Bronchus fibroblast of lung (primary cell): ENCODE data around the gene MT4. TPM values are rescaled to one million over a fixed set of nuclear protein-coding genes. Genes with fewer than 3 reads are reported as not detected.

Experiments
- total RNA-seq: library from RNA; depleted of rRNA; stranded (reverse); fragments of >200 nt; gene quantifications from 2 replicates; pipeline ENCODE4 v1.2.3, GENCODE V29; 2015

Gene MT4
- not detected in 2 replicates for total RNA-seq

DNA sequence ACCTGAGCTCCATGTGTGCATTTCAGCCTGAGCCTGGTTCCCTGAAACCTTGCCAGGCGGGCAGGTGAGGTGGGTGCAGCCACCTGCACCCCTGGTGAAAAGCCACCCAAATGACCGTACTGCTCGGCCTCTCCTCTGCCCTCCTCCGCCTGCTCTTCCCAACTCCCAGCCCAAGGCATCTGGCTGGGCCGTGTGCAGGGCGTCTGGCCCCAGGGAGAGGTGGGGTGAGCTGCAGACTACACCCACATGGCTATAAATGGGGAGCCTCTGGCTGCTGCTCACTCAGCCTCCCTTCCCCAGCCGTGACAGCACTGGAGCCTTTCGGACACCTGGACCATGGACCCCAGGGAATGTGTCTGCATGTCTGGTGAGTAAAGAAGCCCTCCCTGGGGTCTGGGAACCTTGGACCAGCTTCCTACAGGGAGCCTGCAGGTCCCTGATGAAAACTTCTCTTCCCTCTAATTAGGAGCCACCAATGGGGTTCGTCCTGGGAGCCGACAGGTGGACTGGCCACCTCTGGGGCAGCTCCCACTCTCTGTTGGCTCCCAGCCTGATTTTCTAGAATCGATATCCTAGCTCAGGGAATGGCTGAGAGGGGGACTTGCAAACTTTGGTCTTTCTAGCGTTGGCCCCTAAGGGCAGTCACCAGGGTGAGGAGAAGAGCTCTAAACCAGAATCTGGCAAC is at the start of gene MT4:
Gene MT4, plus strand, starts transcription at position 281 of the 685 bp plus-strand sequence. Its CDS starts 56 bp downstream, at position 337.

DNA sequence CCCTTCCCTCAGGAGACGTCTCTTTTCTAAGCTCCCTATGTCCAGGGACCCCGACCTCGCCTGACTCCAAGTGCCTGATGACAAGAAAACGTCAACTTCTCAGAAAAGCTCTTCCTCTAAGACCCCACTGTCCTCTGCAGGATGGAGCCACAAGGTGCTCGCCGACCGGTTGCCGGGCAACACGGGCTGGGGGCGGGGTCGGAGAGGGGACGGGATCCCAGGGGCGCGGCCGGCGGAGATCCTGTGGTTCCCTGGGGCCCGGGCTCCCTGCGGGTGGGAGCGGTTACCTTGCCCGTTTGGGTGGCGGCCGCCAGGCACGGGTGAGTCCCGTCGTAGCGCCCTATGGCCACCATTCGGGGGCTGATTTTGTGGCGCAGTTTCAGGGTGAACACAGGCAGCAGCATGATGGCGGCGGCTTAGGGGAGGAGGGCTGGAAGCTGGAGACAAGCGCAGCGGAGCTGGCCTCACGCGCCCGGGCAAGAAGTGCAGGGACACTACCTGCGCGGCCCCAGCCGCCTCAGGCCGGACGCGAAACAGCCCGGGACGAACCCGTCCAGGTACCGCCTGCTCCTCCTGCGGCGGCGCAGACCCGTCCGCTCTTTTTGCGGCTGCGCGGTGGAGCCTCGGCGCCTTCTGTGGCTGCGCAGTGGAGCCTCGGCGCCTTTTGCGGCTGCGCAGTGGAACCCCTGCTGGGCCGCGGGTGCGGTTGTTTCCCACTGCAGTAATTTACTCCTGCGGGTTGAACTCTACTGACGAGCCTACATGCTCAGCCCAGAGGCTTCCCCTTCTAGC is 45.2 kb upstream of the MT4 start, which contains the start of gene BBS2:
Gene BBS2, minus strand, starts transcription at position 566 of the 792 bp plus-strand sequence. Its CDS starts 162 bp downstream, at position 404.

DNA sequence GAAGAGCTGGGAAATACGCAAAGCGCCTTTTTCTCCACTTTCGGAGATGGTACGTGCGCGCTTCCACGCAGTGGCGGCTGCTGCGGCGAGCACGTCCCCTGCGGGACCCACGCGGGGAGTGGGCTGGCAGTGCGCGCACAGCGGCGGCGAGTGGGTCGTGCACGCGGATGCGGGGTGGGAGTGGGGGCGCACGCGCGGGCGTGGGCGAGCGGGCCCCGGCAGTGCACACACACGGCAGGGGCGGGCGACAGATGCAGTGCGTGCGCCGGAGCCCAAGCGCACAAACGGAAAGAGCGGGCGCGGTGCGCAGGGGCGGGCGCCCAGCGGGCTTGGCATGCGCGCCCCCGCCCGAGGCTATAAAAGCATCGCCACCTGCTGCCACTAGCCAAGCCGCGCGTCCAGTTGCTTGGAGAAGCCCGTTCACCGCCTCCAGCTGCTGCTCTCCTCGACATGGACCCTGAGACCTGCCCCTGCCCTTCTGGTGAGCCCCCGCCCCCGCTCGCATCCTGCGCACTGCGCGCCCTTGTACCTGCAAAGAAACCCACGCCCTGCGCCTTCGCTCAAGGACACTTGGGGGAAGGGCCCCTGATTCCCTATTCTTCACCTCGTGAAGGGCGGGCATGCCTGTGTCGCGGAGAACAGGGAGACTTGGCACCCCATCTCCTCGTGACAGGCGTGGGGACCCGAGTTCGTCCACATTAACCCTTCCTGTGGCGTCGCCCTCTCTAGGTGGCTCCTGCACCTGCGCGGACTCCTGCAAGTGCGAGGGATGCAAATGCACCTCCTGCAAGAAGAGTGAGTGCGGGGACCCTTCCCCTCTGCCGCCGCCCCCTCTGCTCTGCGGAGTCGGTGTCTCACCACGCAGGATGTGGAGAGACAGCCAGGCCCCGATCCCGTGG is 24.5 kb downstream of the MT4 start, which contains the start of gene MT3:
Gene MT3, plus strand, starts transcription at position 388 of the 899 bp plus-strand sequence. Its CDS starts 63 bp downstream, at position 451.

DNA sequence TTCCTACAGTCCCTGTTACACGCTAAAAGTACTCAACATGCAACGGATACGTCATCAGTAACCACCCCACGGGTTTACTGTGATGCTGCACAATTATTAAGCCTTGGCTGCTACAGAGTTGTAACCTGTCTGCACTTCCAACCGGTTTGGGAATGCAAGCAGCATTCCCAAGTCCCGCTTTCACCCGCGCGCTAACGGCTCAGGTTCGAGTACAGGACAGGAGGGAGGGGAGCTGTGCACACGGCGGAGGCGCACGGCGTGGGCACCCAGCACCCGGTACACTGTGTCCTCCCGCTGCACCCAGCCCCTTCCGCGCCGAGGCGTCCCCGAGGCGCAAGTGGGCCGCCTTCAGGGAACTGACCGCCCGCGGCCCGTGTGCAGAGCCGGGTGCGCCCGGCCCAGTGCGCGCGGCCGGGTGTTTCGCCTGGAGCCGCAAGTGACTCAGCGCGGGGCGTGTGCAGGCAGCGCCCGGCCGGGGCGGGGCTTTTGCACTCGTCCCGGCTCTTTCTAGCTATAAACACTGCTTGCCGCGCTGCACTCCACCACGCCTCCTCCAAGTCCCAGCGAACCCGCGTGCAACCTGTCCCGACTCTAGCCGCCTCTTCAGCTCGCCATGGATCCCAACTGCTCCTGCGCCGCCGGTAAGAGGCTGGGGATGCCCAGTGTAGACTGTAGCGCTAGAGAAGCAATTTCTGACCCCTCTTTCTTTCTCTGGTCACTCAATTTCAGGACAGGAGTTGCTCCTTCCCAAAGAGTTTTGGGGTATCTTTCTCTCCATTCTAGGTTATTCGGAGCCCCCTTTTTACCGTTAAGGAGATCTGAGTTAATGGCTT is 43.4 kb downstream of the MT4 start, which contains the start of gene MT2A:
Gene MT2A, plus strand, starts transcription at position 542 of the 833 bp plus-strand sequence. Its CDS starts 72 bp downstream, at position 614.

Other genes with a start within 250 kb of the MT4 start
- 98.6 and 104 TPM in 2 replicates for gene AMFR, start 139.5 kb upstream of the MT4 start, total RNA-seq
- 52.3 and 58.8 TPM in 2 replicates for gene NUDT21, start 113.7 kb upstream of the MT4 start, total RNA-seq
- 31.8 and 37.2 TPM in 2 replicates for gene OGFOD1, start 113.5 kb upstream of the MT4 start, total RNA-seq
- 29.9 and 31.2 TPM in 2 replicates for gene BBS2, start 45.0 kb upstream of the MT4 start, total RNA-seq
- gene MT3, start 24.5 kb downstream of the MT4 start, total RNA-seq: not detected in 2 replicates
- gene MT2A, start 43.5 kb downstream of the MT4 start, total RNA-seq: 613 and 722 TPM in 2 replicates
- 213 TPM in 2 replicates for gene MT1E, start 60.7 kb downstream of the MT4 start, total RNA-seq
- gene MT1M, start 67.6 kb downstream of the MT4 start, total RNA-seq: 2.8 and 3.0 TPM in 2 replicates
- 23.9 and 27.7 TPM in 2 replicates for gene MT1A, start 73.6 kb downstream of the MT4 start, total RNA-seq
- gene MT1B, start 86.8 kb downstream of the MT4 start, total RNA-seq: not detected in 2 replicates
- gene MT1F, start 92.9 kb downstream of the MT4 start, total RNA-seq: 0.15 TPM in 1 of 2 replicates, not detected in the other
- 1.6 TPM in 1 of 2 replicates, not detected in the other for gene MT1G, start 103.0 kb downstream of the MT4 start, total RNA-seq
- gene MT1H, start 104.7 kb downstream of the MT4 start, total RNA-seq: not detected in 2 replicates
- 30.9 and 62.4 TPM in 2 replicates for gene MT1X, start 117.4 kb downstream of the MT4 start, total RNA-seq
- gene NUP93, start 165.1 kb downstream of the MT4 start, total RNA-seq: 73.3 and 81.0 TPM in 2 replicates